HepG2 (cell line): ENCODE results near the gene SALL2. TPM values are rescaled to one million over a fixed set of nuclear protein-coding genes. Genes with fewer than 3 reads are reported as not detected.

Source experiments
- AGO2 ChIP-seq: fragments of 200-400 bp; formaldehyde crosslinking; optimal IDR thresholded peaks from 2 replicates; pipeline ENCODE3; 2017; ENCODE audit warnings: mild to moderate bottlenecking, low read depth, low read length, moderate library complexity
- ATAD3A ChIP-seq: sonication (generic); formaldehyde crosslinking; IDR thresholded peaks from 2 replicates; pipeline ENCODE4 v1.4.0; 2020; ENCODE audit warnings: missing genetic modification reagents
- FOXA1 ChIP-seq, 2 experiments: fragments of 450-650 bp in 1 of 2; sonication (generic) in 1 of 2; formaldehyde crosslinking in 1 of 2; IDR thresholded peaks; 2 replicates each; pipeline versions ENCODE4 v1.4.0 to v1.6.1; 2016 to 2020; ENCODE audit warnings: missing genetic modification reagents in 1 of 2
- HOXA7 ChIP-seq: sonication (generic); formaldehyde crosslinking; IDR thresholded peaks from 2 replicates; pipeline ENCODE4 v1.8.1; 2022; ENCODE audit warnings: mild to moderate bottlenecking, missing genetic modification reagents, moderate library complexity
- NONO ChIP-seq, 2 experiments: fragments of 450-650 bp in 1 of 2; sonication (generic) in 1 of 2; formaldehyde crosslinking in 1 of 2; IDR thresholded peaks in 1 of 2; conservative IDR thresholded peaks in 1 of 2; 2 replicates each; pipeline versions ENCODE4 v1.6.1 to v1.8.0; 2017 to 2022; ENCODE audit warnings: mild to moderate bottlenecking in 1 of 2, missing genetic modification reagents in 1 of 2, moderate library complexity in 1 of 2
- SUZ12 ChIP-seq: fragments of 150-350 bp; IDR thresholded peaks from 2 replicates; pipeline ENCODE4 v1.6.1; 2014; ENCODE audit warnings: low read depth, low read length
- ZBTB38 ChIP-seq: sonication (generic); formaldehyde crosslinking; IDR thresholded peaks from 2 replicates; pipeline ENCODE4 v1.5.1; 2020; ENCODE audit warnings: mild to moderate bottlenecking, missing genetic modification reagents
- ZFY ChIP-seq: sonication (generic); formaldehyde crosslinking; IDR thresholded peaks from 2 replicates; pipeline ENCODE4 v1.4.0; 2020; ENCODE audit warnings: missing genetic modification reagents
- ZNF142 ChIP-seq: sonication (generic); formaldehyde crosslinking; IDR thresholded peaks from 2 replicates; pipeline ENCODE4 v1.4.0; 2020; ENCODE audit warnings: missing genetic modification reagents
- ZNF230 ChIP-seq: sonication (generic); formaldehyde crosslinking; IDR thresholded peaks from 2 replicates; pipeline ENCODE4 v1.4.0; 2020; ENCODE audit warnings: mild to moderate bottlenecking, missing genetic modification reagents
- ZNF235 ChIP-seq: sonication (generic); formaldehyde crosslinking; IDR thresholded peaks from 2 replicates; pipeline ENCODE4 v1.8.1; 2023; ENCODE audit warnings: mild to moderate bottlenecking, missing genetic modification reagents, borderline replicate concordance
- ZNF280B ChIP-seq: sonication (generic); formaldehyde crosslinking; IDR thresholded peaks from 2 replicates; pipeline ENCODE4 v1.5.0; 2020; ENCODE audit warnings: missing genetic modification reagents, mild to moderate bottlenecking, borderline replicate concordance
- ZNF337 ChIP-seq: sonication (generic); formaldehyde crosslinking; IDR thresholded peaks from 2 replicates; pipeline ENCODE4 v1.5.1; 2020; ENCODE audit warnings: missing genetic modification reagents, low read depth, mild to moderate bottlenecking, borderline replicate concordance
- ZNF451 ChIP-seq: sonication (generic); formaldehyde crosslinking; IDR thresholded peaks from 2 replicates; pipeline ENCODE4 v1.5.0; 2020; ENCODE audit warnings: mild to moderate bottlenecking, missing genetic modification reagents
- ZNF501 ChIP-seq: sonication (generic); formaldehyde crosslinking; IDR thresholded peaks from 2 replicates; pipeline ENCODE4 v1.5.1; 2020; ENCODE audit warnings: mild to moderate bottlenecking, moderate library complexity, missing genetic modification reagents
- ZNF547 ChIP-seq: sonication (generic); formaldehyde crosslinking; IDR thresholded peaks from 2 replicates; pipeline ENCODE4 v1.5.1; 2020; ENCODE audit warnings: mild to moderate bottlenecking, missing genetic modification reagents
- ZNF740 ChIP-seq: sonication (generic); formaldehyde crosslinking; IDR thresholded peaks from 2 replicates; pipeline ENCODE4 v1.4.0; 2020; ENCODE audit warnings: missing genetic modification reagents
- ZNF780A ChIP-seq: sonication (generic); formaldehyde crosslinking; IDR thresholded peaks from 2 replicates; pipeline ENCODE4 v1.8.0; 2022; ENCODE audit warnings: mild to moderate bottlenecking, missing genetic modification reagents, moderate library complexity
- ZNF790 ChIP-seq: sonication (generic); formaldehyde crosslinking; IDR thresholded peaks from 2 replicates; pipeline ENCODE4 v1.8.0; 2022; ENCODE audit warnings: missing genetic modification reagents, mild to moderate bottlenecking, borderline replicate concordance
- polyA plus RNA-seq, 8 experiments: library from polyadenylated mRNA; depleted of rRNA in 3 of 8; stranded (reverse) in 7 of 8; unstranded in 1 of 8; fragments of >200 nt; fragmentation: Illumina TruSeq in 4 of 8; extraction: Trizol in 4 of 8; gene quantifications; 2 replicates each; pipeline versions ENCODE4 v1.2.1 to v1.2.3, GENCODE V29; 2011 to 2016; ENCODE audit warnings: low read depth in 4 of 8, missing spikeins in 1 of 8, mixed read lengths in 1 of 8; ENCODE audit not compliant: insufficient read depth in 1 of 8
- total RNA-seq, 5 experiments: library from RNA; depleted of rRNA; stranded (reverse); fragments of >200 nt; fragmentation: Illumina TruSeq; extraction: Trizol; gene quantifications; 2 replicates each; pipeline ENCODE4 v1.2.3, GENCODE V29; 2016; ENCODE audit warnings: low read depth in 1 of 5

The SALL2 gene
- total and polyA plus RNA-seq, 2 of the 13 experiments (the other 11 are each of a cell fraction or from before 2014, with no cell fraction given), result 4.9 to 5.8 TPM

GRCh38 chr14:21526672-21527317 lies 649 bp upstream of the SALL2 start (continued):
- TF ChIP-seq FOXA1 (IDR thresholded peaks at IDR 0.05) (no peak), FOXA1 (CRISPR knock-in tag; IDR thresholded peaks at IDR 0.05) (no peak), ZBTB38 (CRISPR knock-in tag) (no peak), ZNF790 (CRISPR knock-in tag) (0 out of 2 replicates have a peak, but pooled peaks have one; percentile 26), ZNF501 (CRISPR knock-in tag) (peak; percentile 66; the same call in 1 of the 2 replicates), ZNF230 (CRISPR knock-in tag) (no peak), NONO (IDR thresholded peaks at IDR 0.05) (no peak), NONO (CRISPR knock-in tag; conservative IDR thresholded peaks at IDR 0.05) (no peak), ZNF547 (no peak), ZNF280B (CRISPR knock-in tag) (no peak), ZNF142 (no peak; the same call in 1 of the 2 replicates), ZNF780A (CRISPR knock-in tag) (no peak), SUZ12 (no peak), ZNF451 (no peak), HOXA7 (CRISPR knock-in tag) (no peak), ATAD3A (CRISPR knock-in tag) (no peak), ZFY (CRISPR knock-in tag) (peak; percentile 77), ZNF235 (CRISPR knock-in tag) (peak; percentile 54; the same call in 1 of the 2 replicates), ZNF740 (peak; percentile 53; the same call in 1 of the 2 replicates), AGO2 (no peak), ZNF337 (CRISPR knock-in tag) (0 out of 2 replicates have a peak, but pooled peaks have one; percentile 30)
